ENCODE measurements around the gene NTM. TPM values are rescaled to one million over a fixed set of nuclear protein-coding genes. Genes with fewer than 3 reads are reported as not detected.
A peak's percentile ranks its signal among the peaks of the same experiment; 100 is the strongest.

Gene NTM
- polyA plus RNA-seq, 1 donor from 2014 or later = 39.4 TPM

DNA sequence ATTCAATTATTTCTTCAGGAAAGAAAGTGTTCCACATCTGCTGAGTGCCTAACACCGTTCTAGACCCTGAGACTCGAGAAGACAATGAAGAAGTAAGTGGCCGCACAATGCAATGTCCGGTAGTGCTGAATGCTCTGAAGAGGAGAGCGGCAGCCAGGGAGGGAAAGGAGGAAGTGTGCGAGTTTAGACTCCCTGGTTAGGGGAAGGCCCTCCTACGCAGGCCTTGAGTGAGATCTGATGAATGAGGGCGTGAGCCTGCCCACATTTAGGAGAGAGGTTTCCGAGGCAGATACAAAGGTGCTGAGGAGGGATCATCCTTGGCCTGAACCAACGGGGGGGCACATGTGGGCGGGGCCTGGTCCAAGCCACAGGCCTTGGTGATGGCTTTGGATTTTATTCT is 558.6 kb downstream of the NTM start:
- H3K9ac ChIP-seq (ENCODE audit: low read length) = no peak overlapping the region
- H3K9me3 ChIP-seq (ENCODE audit: low read length) = no peaks in the 10 kb centered on the region
- TF ChIP-seq TAF1 (IDR thresholded peaks at IDR 0.05; ENCODE audit: low read depth) (no peak), EZH2 (IDR thresholded peaks at IDR 0.05; ENCODE audit: borderline replicate concordance, insufficient read depth, low read length, poor library complexity, severe bottlenecking) (no peak), RAD21 (conservative IDR thresholded peaks at IDR 0.05) (no peak), SMC3 (conservative IDR thresholded peaks at IDR 0.05; ENCODE audit: poor library complexity) (no peak), EP300 (conservative IDR thresholded peaks at IDR 0.05; ENCODE audit: poor library complexity, severe bottlenecking) (no peak), MXI1 (conservative IDR thresholded peaks at IDR 0.05; ENCODE audit: poor library complexity, severe bottlenecking) (no peak), POLR2AphosphoS5 (IDR thresholded peaks at IDR 0.05) (no peak)
- TF ChIP-seq, protein P1, sequence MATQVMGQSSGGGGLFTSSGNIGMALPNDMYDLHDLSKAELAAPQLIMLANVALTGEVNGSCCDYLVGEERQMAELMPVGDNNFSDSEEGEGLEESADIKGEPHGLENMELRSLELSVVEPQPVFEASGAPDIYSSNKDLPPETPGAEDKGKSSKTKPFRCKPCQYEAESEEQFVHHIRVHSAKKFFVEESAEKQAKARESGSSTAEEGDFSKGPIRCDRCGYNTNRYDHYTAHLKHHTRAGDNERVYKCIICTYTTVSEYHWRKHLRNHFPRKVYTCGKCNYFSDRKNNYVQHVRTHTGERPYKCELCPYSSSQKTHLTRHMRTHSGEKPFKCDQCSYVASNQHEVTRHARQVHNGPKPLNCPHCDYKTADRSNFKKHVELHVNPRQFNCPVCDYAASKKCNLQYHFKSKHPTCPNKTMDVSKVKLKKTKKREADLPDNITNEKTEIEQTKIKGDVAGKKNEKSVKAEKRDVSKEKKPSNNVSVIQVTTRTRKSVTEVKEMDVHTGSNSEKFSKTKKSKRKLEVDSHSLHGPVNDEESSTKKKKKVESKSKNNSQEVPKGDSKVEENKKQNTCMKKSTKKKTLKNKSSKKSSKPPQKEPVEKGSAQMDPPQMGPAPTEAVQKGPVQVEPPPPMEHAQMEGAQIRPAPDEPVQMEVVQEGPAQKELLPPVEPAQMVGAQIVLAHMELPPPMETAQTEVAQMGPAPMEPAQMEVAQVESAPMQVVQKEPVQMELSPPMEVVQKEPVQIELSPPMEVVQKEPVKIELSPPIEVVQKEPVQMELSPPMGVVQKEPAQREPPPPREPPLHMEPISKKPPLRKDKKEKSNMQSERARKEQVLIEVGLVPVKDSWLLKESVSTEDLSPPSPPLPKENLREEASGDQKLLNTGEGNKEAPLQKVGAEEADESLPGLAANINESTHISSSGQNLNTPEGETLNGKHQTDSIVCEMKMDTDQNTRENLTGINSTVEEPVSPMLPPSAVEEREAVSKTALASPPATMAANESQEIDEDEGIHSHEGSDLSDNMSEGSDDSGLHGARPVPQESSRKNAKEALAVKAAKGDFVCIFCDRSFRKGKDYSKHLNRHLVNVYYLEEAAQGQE (IDR thresholded peaks at IDR 0.05; ENCODE audit: borderline replicate concordance) = no peak
- TF ChIP-seq, protein P2, sequence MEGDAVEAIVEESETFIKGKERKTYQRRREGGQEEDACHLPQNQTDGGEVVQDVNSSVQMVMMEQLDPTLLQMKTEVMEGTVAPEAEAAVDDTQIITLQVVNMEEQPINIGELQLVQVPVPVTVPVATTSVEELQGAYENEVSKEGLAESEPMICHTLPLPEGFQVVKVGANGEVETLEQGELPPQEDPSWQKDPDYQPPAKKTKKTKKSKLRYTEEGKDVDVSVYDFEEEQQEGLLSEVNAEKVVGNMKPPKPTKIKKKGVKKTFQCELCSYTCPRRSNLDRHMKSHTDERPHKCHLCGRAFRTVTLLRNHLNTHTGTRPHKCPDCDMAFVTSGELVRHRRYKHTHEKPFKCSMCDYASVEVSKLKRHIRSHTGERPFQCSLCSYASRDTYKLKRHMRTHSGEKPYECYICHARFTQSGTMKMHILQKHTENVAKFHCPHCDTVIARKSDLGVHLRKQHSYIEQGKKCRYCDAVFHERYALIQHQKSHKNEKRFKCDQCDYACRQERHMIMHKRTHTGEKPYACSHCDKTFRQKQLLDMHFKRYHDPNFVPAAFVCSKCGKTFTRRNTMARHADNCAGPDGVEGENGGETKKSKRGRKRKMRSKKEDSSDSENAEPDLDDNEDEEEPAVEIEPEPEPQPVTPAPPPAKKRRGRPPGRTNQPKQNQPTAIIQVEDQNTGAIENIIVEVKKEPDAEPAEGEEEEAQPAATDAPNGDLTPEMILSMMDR (IDR thresholded peaks at IDR 0.05; ENCODE audit: poor library complexity, severe bottlenecking) = no peak
- H3K9me2 ChIP-seq (ENCODE audit: insufficient read depth, low read length) = no peaks in the 10 kb centered on the region
- H3K4me2 ChIP-seq (ENCODE audit: low read length) = no peak overlapping the region
- no peaks in the 10 kb centered on the region for H3F3A ChIP-seq (ENCODE audit: insufficient read depth, low read length, poor library complexity, severe bottlenecking)
- H2AFZ ChIP-seq (ENCODE audit: low read depth, low read length) = no peak overlapping the region
- no peaks in the 10 kb centered on the region for H3K79me2 ChIP-seq (replicated peaks; ENCODE audit: insufficient read depth, low read length)
- H4K20me1 ChIP-seq (ENCODE audit: insufficient read depth) = no peaks in the 10 kb centered on the region
- no peaks in the 10 kb centered on the region for H3K36me3 ChIP-seq (ENCODE audit: insufficient read depth, low read length)
- no peak overlapping the region for H3K4me3 ChIP-seq (ENCODE audit: low read length)
- H3K27ac ChIP-seq (ENCODE audit: low read length) = no peak overlapping the region
- H3K27me3 ChIP-seq (ENCODE audit: insufficient read depth, low read depth, low read length) = no peaks in the 10 kb centered on the region

DNA sequence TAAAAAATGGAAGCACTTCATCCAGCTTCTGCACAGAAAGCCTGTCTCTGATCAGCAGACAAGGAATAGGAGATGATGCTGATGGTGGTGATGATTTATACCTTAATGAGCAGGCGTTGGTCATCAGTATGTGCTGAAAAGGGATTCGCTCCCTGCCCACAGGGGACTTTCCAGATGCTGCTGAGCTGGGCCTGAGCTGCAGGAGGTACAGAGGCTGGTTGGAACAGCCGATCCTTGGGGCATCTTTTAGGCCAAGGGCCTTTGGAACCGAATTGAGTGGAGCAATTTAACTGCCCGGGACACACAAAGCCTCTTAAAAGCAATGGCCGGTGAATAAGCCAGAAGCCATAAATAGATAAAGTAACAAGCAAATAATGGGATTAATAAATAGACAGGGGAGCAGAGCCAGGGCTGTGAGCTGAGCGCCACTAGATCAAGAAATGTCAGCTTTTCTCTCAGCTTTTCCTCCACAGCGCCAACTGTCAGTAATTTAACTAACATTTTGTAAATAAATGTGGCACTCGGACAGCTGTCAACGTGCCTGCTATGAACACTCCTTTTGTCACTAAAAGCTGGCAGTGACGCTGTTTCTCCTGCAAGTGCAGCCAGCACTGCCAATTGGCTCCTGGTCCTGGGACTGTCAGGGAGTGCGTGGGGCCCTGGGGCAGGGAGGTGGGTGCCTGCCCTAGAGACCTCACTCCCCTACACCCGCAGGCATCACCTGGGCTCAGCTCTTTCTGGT is 562.3 kb downstream of the NTM start:
- Histone ChIP-seq H3K9me3 (ENCODE audit: low read length) (no peaks in the 10 kb centered on the region), H3K9me2 (ENCODE audit: insufficient read depth, low read length) (no peaks in the 10 kb centered on the region), H3K27ac (ENCODE audit: low read length) (peak overlapping the region; percentile 64), H3K79me2 (replicated peaks; ENCODE audit: insufficient read depth, low read length) (no peaks in the 10 kb centered on the region), H3K4me2 (ENCODE audit: low read length) (no peak overlapping the region), H3F3A (ENCODE audit: insufficient read depth, low read length, poor library complexity, severe bottlenecking) (no peaks in the 10 kb centered on the region), H3K27me3 (ENCODE audit: insufficient read depth, low read depth, low read length) (no peaks in the 10 kb centered on the region), H3K9ac (ENCODE audit: low read length) (peak overlapping the region; percentile 19), H3K4me3 (ENCODE audit: low read length) (no peak overlapping the region), H3K36me3 (ENCODE audit: insufficient read depth, low read length) (no peaks in the 10 kb centered on the region), H2AFZ (ENCODE audit: low read depth, low read length) (no peak overlapping the region), H4K20me1 (ENCODE audit: insufficient read depth) (no peaks in the 10 kb centered on the region)
- TF ChIP-seq, protein P2 (IDR thresholded peaks at IDR 0.05; ENCODE audit: poor library complexity, severe bottlenecking) = no peak
- TF ChIP-seq POLR2AphosphoS5 (IDR thresholded peaks at IDR 0.05) (peak; percentile 69), SMC3 (conservative IDR thresholded peaks at IDR 0.05; ENCODE audit: poor library complexity) (no peak), EP300 (conservative IDR thresholded peaks at IDR 0.05; ENCODE audit: poor library complexity, severe bottlenecking) (peak; percentile 93)

Measured in neural cell (in vitro differentiated cells).